ENCODE data around the gene KRT17.

DNA sequence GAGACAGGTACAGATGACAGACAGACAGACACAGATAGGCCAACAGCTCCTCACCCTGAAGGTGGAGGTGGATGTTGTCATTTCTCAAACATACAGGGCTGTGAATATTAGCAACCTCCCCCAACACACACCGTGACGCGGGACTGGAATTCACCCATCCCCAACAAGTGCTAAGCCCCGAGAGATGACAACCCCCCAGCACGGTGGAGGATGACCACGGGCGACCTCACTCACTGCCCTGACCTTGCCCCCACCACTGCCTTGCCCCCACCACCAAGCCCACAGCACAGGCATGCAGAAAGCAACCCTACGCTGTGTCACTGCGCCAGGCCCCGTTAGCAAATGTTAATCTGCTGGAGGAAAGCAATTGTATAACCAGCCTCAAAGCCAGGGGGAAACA, 4.9 kb upstream of the KRT17 start:
- TF ChIP-seq, protein P1, sequence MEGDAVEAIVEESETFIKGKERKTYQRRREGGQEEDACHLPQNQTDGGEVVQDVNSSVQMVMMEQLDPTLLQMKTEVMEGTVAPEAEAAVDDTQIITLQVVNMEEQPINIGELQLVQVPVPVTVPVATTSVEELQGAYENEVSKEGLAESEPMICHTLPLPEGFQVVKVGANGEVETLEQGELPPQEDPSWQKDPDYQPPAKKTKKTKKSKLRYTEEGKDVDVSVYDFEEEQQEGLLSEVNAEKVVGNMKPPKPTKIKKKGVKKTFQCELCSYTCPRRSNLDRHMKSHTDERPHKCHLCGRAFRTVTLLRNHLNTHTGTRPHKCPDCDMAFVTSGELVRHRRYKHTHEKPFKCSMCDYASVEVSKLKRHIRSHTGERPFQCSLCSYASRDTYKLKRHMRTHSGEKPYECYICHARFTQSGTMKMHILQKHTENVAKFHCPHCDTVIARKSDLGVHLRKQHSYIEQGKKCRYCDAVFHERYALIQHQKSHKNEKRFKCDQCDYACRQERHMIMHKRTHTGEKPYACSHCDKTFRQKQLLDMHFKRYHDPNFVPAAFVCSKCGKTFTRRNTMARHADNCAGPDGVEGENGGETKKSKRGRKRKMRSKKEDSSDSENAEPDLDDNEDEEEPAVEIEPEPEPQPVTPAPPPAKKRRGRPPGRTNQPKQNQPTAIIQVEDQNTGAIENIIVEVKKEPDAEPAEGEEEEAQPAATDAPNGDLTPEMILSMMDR (IDR thresholded peaks at IDR 0.05; ENCODE audit: poor library complexity), result no peak
- TF ChIP-seq EZH2phosphoT487 (IDR thresholded peaks at IDR 0.05; ENCODE audit: low read depth, severe bottlenecking, unreplicated experiment) (no peak), EZH2 (IDR thresholded peaks at IDR 0.05; ENCODE audit: borderline replicate concordance) (no peak)

All from hepatocyte (in vitro differentiated cells).